HG02588 (cell line): ENCODE data around the gene TIMP2.
A peak's percentile ranks its signal among the peaks of the same experiment; 100 is the strongest.
"Not testable (repeated sequence)": the region's sequence is repeated elsewhere in the genome, so short reads cannot be mapped to it uniquely, and the experiment has no call there.

Source experiments
- ATAC-seq: cut with Tn5 transposase; IDR thresholded peaks from one replicate; pipeline ENCODE4 v1.9.1; 2021; ENCODE audit warnings: mild to moderate bottlenecking, moderate library complexity; ENCODE audit not compliant: unreplicated experiment

TIMP2 gene

GRCh38 chr17:78891406-78892061, 33.7 kb downstream of the TIMP2 start:
- ATAC-seq: no peak

- ATAC-seq: no peak
Observed at GRCh38 chr17:78890498-78890897, 34.7 kb downstream of the TIMP2 start.

GRCh38 chr17:78890096-78890495, 35.1 kb downstream of the TIMP2 start:
- ATAC-seq: not testable (repeated sequence)

- peak; percentile 41 for ATAC-seq
Observed at GRCh38 chr17:78889531-78889930, 35.7 kb downstream of the TIMP2 start.

GRCh38 chr17:78888941-78889518, 36.2 kb downstream of the TIMP2 start:
- no peak for ATAC-seq

- no peak for ATAC-seq
Observed at GRCh38 chr17:78886954-78887353, 38.2 kb downstream of the TIMP2 start.

- ATAC-seq: no peak
Observed at GRCh38 chr17:78885956-78886355, 39.2 kb downstream of the TIMP2 start.

- ATAC-seq: no peak
Observed at GRCh38 chr17:78884876-78885667, 40.1 kb downstream of the TIMP2 start.

GRCh38 chr17:78884148-78884825, 40.9 kb downstream of the TIMP2 start:
- ATAC-seq: no peak

- ATAC-seq: no peak
Observed at GRCh38 chr17:78883533-78884131, 41.6 kb downstream of the TIMP2 start.

GRCh38 chr17:78883089-78883532, 42.1 kb downstream of the TIMP2 start:
- no peak for ATAC-seq

- no peak for ATAC-seq
Observed at GRCh38 chr17:78882540-78883088, 42.6 kb downstream of the TIMP2 start.

- ATAC-seq: no peak
Observed at GRCh38 chr17:78879635-78880186, 45.5 kb downstream of the TIMP2 start.

- ATAC-seq: no peak
Observed at GRCh38 chr17:78878871-78879527, 46.2 kb downstream of the TIMP2 start.

- no peak for ATAC-seq
Observed at GRCh38 chr17:78878261-78878660, 46.9 kb downstream of the TIMP2 start.

GRCh38 chr17:78876954-78877517, 48.2 kb downstream of the TIMP2 start:
- not testable (repeated sequence) for ATAC-seq

- no peak for ATAC-seq
Observed at GRCh38 chr17:78876094-78876597, 49.0 kb downstream of the TIMP2 start.

GRCh38 chr17:78875363-78876093, 49.7 kb downstream of the TIMP2 start:
- ATAC-seq: no peak
